Measurements from ENCODE around the gene DYNLL1. TPM values are rescaled to one million over a fixed set of nuclear protein-coding genes. Genes with fewer than 3 reads are reported as not detected.
A peak's percentile ranks its signal among the peaks of the same experiment; 100 is the strongest.

The DYNLL1 gene
- total RNA-seq, 1 donor from 2014 or later: 249 TPM

- TF ChIP-seq, protein P1, sequence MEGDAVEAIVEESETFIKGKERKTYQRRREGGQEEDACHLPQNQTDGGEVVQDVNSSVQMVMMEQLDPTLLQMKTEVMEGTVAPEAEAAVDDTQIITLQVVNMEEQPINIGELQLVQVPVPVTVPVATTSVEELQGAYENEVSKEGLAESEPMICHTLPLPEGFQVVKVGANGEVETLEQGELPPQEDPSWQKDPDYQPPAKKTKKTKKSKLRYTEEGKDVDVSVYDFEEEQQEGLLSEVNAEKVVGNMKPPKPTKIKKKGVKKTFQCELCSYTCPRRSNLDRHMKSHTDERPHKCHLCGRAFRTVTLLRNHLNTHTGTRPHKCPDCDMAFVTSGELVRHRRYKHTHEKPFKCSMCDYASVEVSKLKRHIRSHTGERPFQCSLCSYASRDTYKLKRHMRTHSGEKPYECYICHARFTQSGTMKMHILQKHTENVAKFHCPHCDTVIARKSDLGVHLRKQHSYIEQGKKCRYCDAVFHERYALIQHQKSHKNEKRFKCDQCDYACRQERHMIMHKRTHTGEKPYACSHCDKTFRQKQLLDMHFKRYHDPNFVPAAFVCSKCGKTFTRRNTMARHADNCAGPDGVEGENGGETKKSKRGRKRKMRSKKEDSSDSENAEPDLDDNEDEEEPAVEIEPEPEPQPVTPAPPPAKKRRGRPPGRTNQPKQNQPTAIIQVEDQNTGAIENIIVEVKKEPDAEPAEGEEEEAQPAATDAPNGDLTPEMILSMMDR (IDR thresholded peaks at IDR 0.05; ENCODE audit: unreplicated experiment): no peak
- H3K9me3 Mint-ChIP-seq: no peaks in the 10 kb centered on the region
- H3K4me1 Mint-ChIP-seq: no peaks in the 10 kb centered on the region
- H3K36me3 Mint-ChIP-seq: peaks cover 25% of the 10 kb centered on the region
- no peak overlapping the region for H3K4me3 Mint-ChIP-seq
- H3K27ac Mint-ChIP-seq: no peak overlapping the region
- H3K27me3 Mint-ChIP-seq (ENCODE audit: low read depth): no peaks in the 10 kb centered on the region
- DNase-seq (ENCODE audit: low spot score in 2 of 2, unreplicated experiment in 2 of 2): no peak
These were observed 40.6 kb upstream of the DYNLL1 start for GRCh38 chr12:120455302-120455701.

DNA sequence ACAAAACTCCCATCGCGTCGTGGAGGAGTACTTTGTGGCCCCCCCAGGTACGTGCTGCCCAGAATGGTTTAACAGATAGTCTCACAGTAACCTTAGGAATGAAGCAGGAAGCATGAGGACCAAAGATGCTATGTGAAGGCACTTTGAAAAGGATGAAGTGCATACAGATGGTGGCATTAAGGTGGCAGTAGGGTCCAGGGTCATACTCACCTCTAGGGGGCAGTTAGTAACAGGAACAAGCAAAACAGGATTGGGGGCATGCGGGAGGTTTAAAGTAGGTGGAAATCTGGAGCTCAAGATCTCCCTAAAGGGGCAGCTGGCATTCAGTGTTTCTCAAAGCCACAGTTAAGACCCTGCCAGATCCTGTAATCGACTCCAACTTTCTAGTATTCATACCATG is 38.8 kb upstream of the DYNLL1 start:
- no peak for DNase-seq (ENCODE audit: low spot score in 2 of 2, unreplicated experiment in 2 of 2)
- Mint-ChIP-seq H3K9me3 (no peaks in the 10 kb centered on the region), H3K4me1 (no peaks in the 10 kb centered on the region), H3K27me3 (ENCODE audit: low read depth) (no peaks in the 10 kb centered on the region), H3K36me3 (peaks cover 32% of the 10 kb centered on the region), H3K27ac (peak overlapping the region; percentile 4), H3K4me3 (no peak overlapping the region)
- TF ChIP-seq, protein P1 (IDR thresholded peaks at IDR 0.05; ENCODE audit: unreplicated experiment): no peak

GRCh38 chr12:120460157-120460556 is 35.8 kb upstream of the DYNLL1 start:
- Mint-ChIP-seq H3K27me3 (ENCODE audit: low read depth) (no peaks in the 10 kb centered on the region), H3K36me3 (peaks cover 50% of the 10 kb centered on the region), H3K9me3 (no peaks in the 10 kb centered on the region), H3K4me3 (no peak overlapping the region), H3K27ac (no peak overlapping the region), H3K4me1 (no peaks in the 10 kb centered on the region)
- TF ChIP-seq, protein P1 (IDR thresholded peaks at IDR 0.05; ENCODE audit: unreplicated experiment): no peak
- no peak for DNase-seq (ENCODE audit: low spot score in 2 of 2, unreplicated experiment in 2 of 2)

DNA sequence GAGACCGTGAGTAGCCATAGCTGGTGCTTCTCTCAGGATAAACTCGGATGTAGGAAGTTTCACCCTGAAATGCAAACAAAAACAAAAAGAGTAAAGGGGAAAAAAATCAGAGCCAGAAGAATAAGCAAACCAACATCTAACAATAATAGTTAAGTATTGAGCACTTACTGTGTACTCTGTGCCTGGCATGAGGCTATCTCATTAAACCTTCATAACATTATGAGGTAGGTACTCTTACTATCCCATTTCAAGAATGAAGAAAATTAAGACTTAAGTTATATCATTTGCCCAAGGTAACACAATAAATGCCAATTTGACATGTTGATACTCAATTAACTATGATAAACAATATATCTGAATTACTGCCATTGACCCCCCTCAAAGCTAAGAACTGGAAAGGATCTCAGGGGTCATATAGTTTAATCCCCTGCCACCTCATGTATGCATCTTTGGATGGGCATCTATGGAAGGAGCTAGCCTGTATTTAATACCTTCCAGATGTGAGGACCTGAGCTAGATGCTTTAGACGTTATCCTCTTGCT is 33.7 kb upstream of the DYNLL1 start:
- Mint-ChIP-seq H3K4me3 (no peak overlapping the region), H3K27me3 (ENCODE audit: low read depth) (no peaks in the 10 kb centered on the region), H3K36me3 (peaks cover 45% of the 10 kb centered on the region), H3K4me1 (peaks cover 5% of the 10 kb centered on the region), H3K9me3 (no peaks in the 10 kb centered on the region), H3K27ac (no peak overlapping the region)
- DNase-seq (ENCODE audit: low spot score in 2 of 2, unreplicated experiment in 2 of 2): no peak
- TF ChIP-seq, protein P1 (IDR thresholded peaks at IDR 0.05; ENCODE audit: unreplicated experiment): no peak

- Mint-ChIP-seq H3K4me3 (no peak overlapping the region), H3K4me1 (peaks cover 16% of the 10 kb centered on the region), H3K36me3 (peaks cover 44% of the 10 kb centered on the region), H3K27me3 (ENCODE audit: low read depth) (no peaks in the 10 kb centered on the region), H3K9me3 (no peaks in the 10 kb centered on the region), H3K27ac (no peak overlapping the region)
- TF ChIP-seq, protein P1 (IDR thresholded peaks at IDR 0.05; ENCODE audit: unreplicated experiment): no peak
- no peak for DNase-seq (ENCODE audit: low spot score in 2 of 2, unreplicated experiment in 2 of 2)
These were observed 32.2 kb upstream of the DYNLL1 start for GRCh38 chr12:120463712-120464111.

DNA sequence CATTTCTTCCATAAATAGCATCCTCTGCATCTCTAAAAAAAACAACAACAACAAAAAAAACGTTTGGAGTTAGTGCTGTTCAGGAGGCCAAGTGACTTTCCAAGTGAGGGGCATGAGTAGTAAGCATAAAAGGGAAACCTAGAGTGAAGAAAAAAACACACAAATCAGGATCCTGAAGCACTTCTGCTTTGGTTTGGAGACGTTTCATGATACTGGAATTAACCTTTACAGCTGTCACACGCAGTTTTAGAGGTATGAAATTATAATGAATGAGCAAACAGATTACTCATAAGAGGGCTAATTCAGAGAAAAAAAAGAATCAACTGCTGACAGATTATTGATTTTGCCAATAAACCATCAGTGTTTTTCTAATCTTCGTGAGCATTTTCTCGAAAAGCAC is 30.2 kb upstream of the DYNLL1 start:
- H3K27me3 Mint-ChIP-seq (ENCODE audit: low read depth): no peaks in the 10 kb centered on the region
- no peak for DNase-seq (ENCODE audit: low spot score in 2 of 2, unreplicated experiment in 2 of 2)
- peaks cover 33% of the 10 kb centered on the region for H3K36me3 Mint-ChIP-seq
- H3K9me3 Mint-ChIP-seq: no peaks in the 10 kb centered on the region
- H3K27ac Mint-ChIP-seq: no peak overlapping the region
- peaks cover 20% of the 10 kb centered on the region for H3K4me1 Mint-ChIP-seq
- H3K4me3 Mint-ChIP-seq: no peak overlapping the region
- TF ChIP-seq, protein P1 (IDR thresholded peaks at IDR 0.05; ENCODE audit: unreplicated experiment): no peak
